BJ (cell line): ENCODE data around the gene PID1. TPM values are rescaled to one million over a fixed set of nuclear protein-coding genes. Genes with fewer than 3 reads are reported as not detected.

ENCODE experiments used
- CTCF ChIA-PET: fragments of 350-600 bp; formaldehyde crosslinking; extraction: SDS; loops from one replicate; lab custom pipeline; 2021; ENCODE audit warnings: antibody characterized with exemption, inconsistent platforms; lab: Yijun Ruan, JAX
- POLR2A ChIA-PET: fragments of 300-600 bp; sonication (Branson Sonifier 250); formaldehyde crosslinking; extraction: SDS; loops from one replicate; lab custom pipeline; 2021; ENCODE audit warnings: antibody characterized with exemption; lab: Charles Lee
- DNase-seq: peaks from one replicate; pipeline ENCODE4 v3.0.0-alpha.2; 2011; ENCODE audit warnings: low read depth
- H3K27me3 ChIP-seq: 2 replicates; pipeline ENCODE4 v1.6.0; 2011; ENCODE audit warnings: low read length; ENCODE audit not compliant: control insufficient read depth, insufficient read depth
- H3K36me3 ChIP-seq: 2 replicates; pipeline ENCODE4 v1.5.1; 2011; ENCODE audit warnings: low read length; ENCODE audit not compliant: control insufficient read depth, insufficient read depth
- H3K4me3 ChIP-seq: 2 replicates; pipeline ENCODE4 v1.5.1; 2011; ENCODE audit warnings: low read depth, mild to moderate bottlenecking, control low read depth, low read length
- polyA plus RNA-seq: library from polyadenylated mRNA; depleted of rRNA; stranded (reverse); fragments of >200 nt; gene quantifications from 2 replicates; pipeline ENCODE4 v1.2.3, GENCODE V29; 2011
- TF ChIP-seq, protein P1 (sequence below): IDR thresholded peaks from 2 replicates; pipeline ENCODE4 v1.5.1; 2011; ENCODE audit warnings: low read depth, mild to moderate bottlenecking, control low read depth, inconsistent platforms, low read length, moderate library complexity; ENCODE audit not compliant: insufficient read depth

The PID1 gene
- polyA plus RNA-seq, 1 experiment = 8.8 TPM

DNA sequence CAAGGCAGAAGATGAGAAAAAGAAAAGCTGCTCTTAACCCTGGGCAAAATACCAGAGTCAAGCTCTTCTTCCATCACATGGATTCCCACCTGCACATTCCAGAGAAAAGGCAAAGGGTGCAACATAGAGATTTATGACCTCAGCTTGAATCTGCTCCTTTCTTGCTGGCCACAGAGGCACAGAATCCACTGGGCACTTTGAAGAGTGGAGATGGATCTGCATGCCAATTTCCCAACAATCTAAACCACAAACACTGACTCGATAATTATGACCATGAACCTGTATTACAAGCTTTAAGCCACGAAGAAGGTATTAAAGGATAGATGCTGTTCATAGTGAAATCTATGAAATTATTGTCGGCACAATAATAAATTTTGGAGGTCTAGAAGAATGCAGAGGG, 237.3 kb downstream of the PID1 start:
- DNase-seq = no peak
- TF ChIP-seq, protein P1, sequence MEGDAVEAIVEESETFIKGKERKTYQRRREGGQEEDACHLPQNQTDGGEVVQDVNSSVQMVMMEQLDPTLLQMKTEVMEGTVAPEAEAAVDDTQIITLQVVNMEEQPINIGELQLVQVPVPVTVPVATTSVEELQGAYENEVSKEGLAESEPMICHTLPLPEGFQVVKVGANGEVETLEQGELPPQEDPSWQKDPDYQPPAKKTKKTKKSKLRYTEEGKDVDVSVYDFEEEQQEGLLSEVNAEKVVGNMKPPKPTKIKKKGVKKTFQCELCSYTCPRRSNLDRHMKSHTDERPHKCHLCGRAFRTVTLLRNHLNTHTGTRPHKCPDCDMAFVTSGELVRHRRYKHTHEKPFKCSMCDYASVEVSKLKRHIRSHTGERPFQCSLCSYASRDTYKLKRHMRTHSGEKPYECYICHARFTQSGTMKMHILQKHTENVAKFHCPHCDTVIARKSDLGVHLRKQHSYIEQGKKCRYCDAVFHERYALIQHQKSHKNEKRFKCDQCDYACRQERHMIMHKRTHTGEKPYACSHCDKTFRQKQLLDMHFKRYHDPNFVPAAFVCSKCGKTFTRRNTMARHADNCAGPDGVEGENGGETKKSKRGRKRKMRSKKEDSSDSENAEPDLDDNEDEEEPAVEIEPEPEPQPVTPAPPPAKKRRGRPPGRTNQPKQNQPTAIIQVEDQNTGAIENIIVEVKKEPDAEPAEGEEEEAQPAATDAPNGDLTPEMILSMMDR = no peak
- no peaks in the 10 kb centered on the region for H3K36me3 ChIP-seq
- no peak overlapping the region for H3K4me3 ChIP-seq
- H3K27me3 ChIP-seq = no peaks in the 10 kb centered on the region
- ChIA-PET POLR2A (no interaction called here), CTCF (interaction anchor here (0.8 kb wide), 2 partner anchors 12 to 17 kb away, joined by 3 read pairs; no protein-coding TSS in a partner anchor)

DNA sequence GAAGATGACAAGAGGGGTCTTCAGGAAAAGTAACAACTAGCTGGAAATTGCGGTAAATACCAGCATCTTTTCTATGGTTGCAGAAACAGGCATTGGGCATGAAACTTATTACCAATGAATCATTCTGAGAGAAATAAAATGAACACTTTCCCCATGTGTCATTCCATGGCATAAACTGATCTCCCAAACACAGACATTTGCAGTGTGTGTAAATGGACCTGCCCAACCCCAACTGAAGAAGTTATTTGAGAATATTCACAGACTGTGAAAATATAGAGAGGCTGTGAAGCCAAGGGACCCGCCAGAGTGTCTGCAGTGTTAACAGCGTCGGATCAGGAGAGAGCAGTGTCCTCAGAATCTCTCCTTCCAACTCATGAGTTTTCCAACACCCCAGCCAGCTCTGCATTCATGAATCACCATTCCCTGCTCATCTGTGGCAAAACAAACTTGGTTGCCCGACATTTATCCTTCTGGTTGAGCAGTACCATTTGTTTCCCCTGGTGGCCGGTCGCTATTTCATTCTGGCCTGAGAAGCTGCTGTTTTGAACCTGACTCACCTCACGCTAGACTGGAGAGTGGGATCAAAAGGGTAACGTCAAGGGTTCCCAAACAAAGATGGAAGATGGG, 238.4 kb downstream of the PID1 start:
- POLR2A ChIA-PET = no interaction called here
- Histone ChIP-seq H3K27me3 (no peaks in the 10 kb centered on the region), H3K36me3 (no peaks in the 10 kb centered on the region), H3K4me3 (no peak overlapping the region)
- no peak for DNase-seq
- CTCF ChIA-PET = no interaction called here
- TF ChIP-seq, protein P1 = no peak

DNA sequence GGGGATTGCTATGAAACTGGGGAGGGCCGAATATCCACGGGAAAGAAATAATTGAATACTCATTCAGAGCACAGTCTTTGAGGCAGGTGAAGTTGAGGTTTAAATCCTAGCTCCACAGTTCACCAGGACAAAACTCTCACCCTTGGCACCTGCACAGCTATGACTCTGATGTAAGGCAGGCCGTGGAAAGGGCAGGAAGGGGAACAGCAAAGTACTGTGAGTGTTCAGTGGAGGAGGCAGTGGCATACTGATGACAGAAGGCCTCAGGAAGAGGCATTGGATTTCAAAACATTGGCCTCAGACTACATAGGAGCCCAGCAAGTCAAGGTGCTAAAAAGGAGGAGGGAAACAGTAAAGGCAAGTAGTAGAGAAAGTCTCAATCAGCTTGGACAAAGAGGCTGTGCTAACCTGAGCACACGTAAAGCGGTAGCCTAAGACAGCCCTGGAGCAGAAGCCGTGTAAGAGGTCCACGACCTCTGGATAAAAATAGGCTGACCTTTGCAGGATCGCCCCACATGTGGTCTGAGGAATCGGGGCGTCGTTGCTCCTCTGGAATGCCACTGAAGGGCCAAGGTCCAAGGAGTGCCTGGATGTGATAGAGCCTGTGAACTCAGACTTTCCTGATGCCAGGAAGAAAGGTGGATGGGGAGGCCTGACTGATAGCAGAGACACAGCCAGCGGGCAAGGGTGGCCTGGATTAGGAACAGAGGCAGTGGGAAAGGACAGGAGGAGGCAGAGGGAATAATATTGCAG, 243.6 kb downstream of the PID1 start:
- no peak for DNase-seq
- no peaks in the 10 kb centered on the region for H3K27me3 ChIP-seq
- TF ChIP-seq, protein P1 = no peak
- ChIA-PET POLR2A (no interaction called here), CTCF (no interaction called here)
- H3K4me3 ChIP-seq = no peak overlapping the region
- no peaks in the 10 kb centered on the region for H3K36me3 ChIP-seq

DNA sequence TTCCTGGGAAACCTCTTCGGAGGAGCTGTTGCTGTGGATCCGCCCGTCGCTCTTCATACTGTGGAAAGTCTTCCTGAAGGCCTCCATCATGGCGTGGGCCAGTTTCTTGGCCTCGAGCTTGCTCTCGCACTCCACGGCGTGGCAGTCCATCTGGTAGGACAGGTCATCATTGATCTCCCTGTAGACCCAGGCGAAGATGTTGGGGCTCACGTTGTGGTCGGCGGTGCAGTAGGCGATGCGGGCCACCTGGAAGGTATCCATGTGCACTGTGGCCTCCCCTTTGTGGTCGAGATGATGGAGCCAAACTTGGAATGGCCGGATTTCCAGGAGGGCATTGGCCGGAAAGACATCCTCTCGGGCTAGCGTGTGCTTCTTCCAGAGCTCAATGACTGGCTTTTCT, 245.4 kb downstream of the PID1 start:
- TF ChIP-seq, protein P1 = no peak

DNA sequence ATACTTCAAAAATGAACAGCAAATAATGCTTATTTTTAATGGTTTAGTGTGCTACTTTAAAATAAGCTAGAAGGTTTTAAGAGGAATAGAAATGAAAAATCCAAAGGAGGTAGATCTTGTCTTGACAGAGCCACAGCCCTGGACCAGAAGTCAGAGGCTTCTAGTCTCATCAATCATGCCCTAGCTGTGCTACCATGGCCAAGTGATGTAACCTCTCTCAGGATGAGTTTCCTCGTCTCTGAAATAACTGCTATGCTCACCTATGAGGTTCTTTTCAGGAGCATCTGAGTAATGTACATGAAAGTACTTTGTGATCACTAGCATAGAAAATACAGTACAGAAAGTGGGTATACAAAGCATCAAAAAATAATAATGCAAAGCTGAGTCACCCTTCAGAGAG, 248.4 kb downstream of the PID1 start:
- DNase-seq = no peak
- Histone ChIP-seq H3K4me3 (no peak overlapping the region), H3K36me3 (no peaks in the 10 kb centered on the region), H3K27me3 (no peaks in the 10 kb centered on the region)
- ChIA-PET POLR2A (no interaction called here), CTCF (no interaction called here)
- TF ChIP-seq, protein P1 = no peak

More for the DNA sequence above, 245.4 kb downstream of the PID1 start:
- no peak overlapping the region for H3K4me3 ChIP-seq
- H3K27me3 ChIP-seq = no peaks in the 10 kb centered on the region
- no peaks in the 10 kb centered on the region for H3K36me3 ChIP-seq
- CTCF ChIA-PET = interaction anchor here (0.9 kb wide), 1 partner anchor 106 kb away, joined by 4 read pairs; no protein-coding TSS in a partner anchor
- DNase-seq = no peak
- POLR2A ChIA-PET = no interaction called here
